ENCODE data around the gene GIPC3.

GIPC3 gene

GRCh38 chr19:3608750-3609322 lies 23.6 kb downstream of the GIPC3 start:
- ChIA-PET POLR2A (interaction anchor here (0.5 to 0.6 kb wide), 2 partner anchors 51 to 53 kb away, joined by 4 read pairs; no protein-coding TSS in a partner anchor), CTCF (interaction anchor here (0.8 to 3.6 kb wide), 8 partner anchors 9 to 304 kb away, joined by 3 to 37 read pairs (median 4); partner anchors contain the start of genes GIPC3 and PIP5K1C)
- no peak for TF ChIP-seq CTCF (IDR thresholded peaks at IDR 0.05; ENCODE audit: insufficient read depth, low read length, missing control alignments)
- no peak for DNase-seq (ENCODE audit: low read depth, low spot score)
- H3K4me3 ChIP-seq (ENCODE audit: low read depth, low read length), result no peak overlapping the region

- H3K4me3 ChIP-seq (ENCODE audit: low read depth, low read length), result no peak overlapping the region
- ChIA-PET CTCF (interaction anchor here (1.3 to 3.6 kb wide), 4 partner anchors 8 to 90 kb away, joined by 3 to 37 read pairs (median 4); partner anchors contain the start of genes GIPC3 and PIP5K1C), POLR2A (no interaction called here)
- TF ChIP-seq CTCF (IDR thresholded peaks at IDR 0.05; ENCODE audit: insufficient read depth, low read length, missing control alignments), result no peak
- DNase-seq (ENCODE audit: low read depth, low spot score), result no peak
Measured at GRCh38 chr19:3609779-3610719, 24.8 kb downstream of the GIPC3 start.

- ChIA-PET POLR2A (no interaction called here), CTCF (interaction anchor here (1.1 to 3.6 kb wide), 2 partner anchors 7 to 65 kb away, joined by 3 to 37 read pairs; no protein-coding TSS in a partner anchor)
- TF ChIP-seq CTCF (IDR thresholded peaks at IDR 0.05; ENCODE audit: insufficient read depth, low read length, missing control alignments), result no peak
- no peak for DNase-seq (ENCODE audit: low read depth, low spot score)
- H3K4me3 ChIP-seq (ENCODE audit: low read depth, low read length), result no peak overlapping the region
Measured at GRCh38 chr19:3610745-3611717, 25.8 kb downstream of the GIPC3 start.

GRCh38 chr19:3611841-3612240 lies 26.6 kb downstream of the GIPC3 start:
- TF ChIP-seq CTCF (IDR thresholded peaks at IDR 0.05; ENCODE audit: insufficient read depth, low read length, missing control alignments), result no peak
- ChIA-PET CTCF (interaction anchor here (1.1 kb wide), 1 partner anchor 66 kb away, joined by 3 read pairs; no protein-coding TSS in a partner anchor), POLR2A (no interaction called here)
- H3K4me3 ChIP-seq (ENCODE audit: low read depth, low read length), result no peak overlapping the region
- DNase-seq (ENCODE audit: low read depth, low spot score), result no peak

- H3K4me3 ChIP-seq (ENCODE audit: low read depth, low read length), result no peak overlapping the region
- CTCF ChIA-PET, result interaction anchor here (1.1 kb wide), 1 partner anchor 66 kb away, joined by 3 read pairs; no protein-coding TSS in a partner anchor
- POLR2A ChIA-PET, result no interaction called here
- TF ChIP-seq CTCF (IDR thresholded peaks at IDR 0.05; ENCODE audit: insufficient read depth, low read length, missing control alignments), result no peak
- DNase-seq (ENCODE audit: low read depth, low spot score), result no peak
Measured at GRCh38 chr19:3612330-3612729, 27.1 kb downstream of the GIPC3 start.

Data from AG04449 (cell line).